Upper lobe of right lung (tissue), 1 donor: ENCODE data around the gene ASH1L. TPM values are rescaled to one million over a fixed set of nuclear protein-coding genes. Genes with fewer than 3 reads are reported as not detected.

Experiments
- ATAC-seq: fragments of 200-7000 bp; cut with Tn5 transposase; one replicate; pipeline ENCODE4 v1.9.1; 2020; ENCODE audit warnings: mild to moderate bottlenecking, moderate library complexity
- DNase-seq: peaks from one replicate; pipeline ENCODE4 v3.0.0-alpha.2; 2020
- H3K27ac ChIP-seq: fragments of 200-600 bp; one replicate; pipeline ENCODE4 v1.8.0; 2022
- H3K27me3 ChIP-seq: fragments of 200-600 bp; one replicate; pipeline ENCODE4 v1.8.0; 2022; ENCODE audit warnings: mild to moderate bottlenecking
- H3K36me3 ChIP-seq: fragments of 200-600 bp; one replicate; pipeline ENCODE4 v1.8.0; 2022
- H3K4me1 ChIP-seq: fragments of 200-600 bp; one replicate; pipeline ENCODE4 v1.8.0; 2022
- H3K4me3 ChIP-seq: fragments of 200-600 bp; one replicate; pipeline ENCODE4 v1.8.0; 2022; ENCODE audit warnings: mild to moderate bottlenecking
- H3K9me3 ChIP-seq: fragments of 200-600 bp; one replicate; pipeline ENCODE4 v1.8.0; 2022
- CTCF ChIP-seq: fragments of 200-600 bp; IDR thresholded peaks from one replicate; pipeline ENCODE4 v1.8.0; 2022; ENCODE audit warnings: antibody characterized with exemption
- intact Hi-C: fragments of 100-400 bp; cut with DNase I; formaldehyde crosslinking; loops from one replicate; pipeline ENCODE4 v1.11.0; 2022
- total RNA-seq: library from RNA; stranded (reverse); fragmentation: NEBNext Ultra II Directional; extraction: Animal tissue kit (Norgen Biotek cat#: 25700); gene quantifications from one replicate; pipeline ENCODE4 v1.2.1, GENCODE V29; 2021
- donor health status: DM: no; HTN: yes; CAD: no; lungs with severe emphysema.

The ASH1L gene
- total RNA-seq, 1 donor from 2014 or later, result 56.6 TPM

DNA sequence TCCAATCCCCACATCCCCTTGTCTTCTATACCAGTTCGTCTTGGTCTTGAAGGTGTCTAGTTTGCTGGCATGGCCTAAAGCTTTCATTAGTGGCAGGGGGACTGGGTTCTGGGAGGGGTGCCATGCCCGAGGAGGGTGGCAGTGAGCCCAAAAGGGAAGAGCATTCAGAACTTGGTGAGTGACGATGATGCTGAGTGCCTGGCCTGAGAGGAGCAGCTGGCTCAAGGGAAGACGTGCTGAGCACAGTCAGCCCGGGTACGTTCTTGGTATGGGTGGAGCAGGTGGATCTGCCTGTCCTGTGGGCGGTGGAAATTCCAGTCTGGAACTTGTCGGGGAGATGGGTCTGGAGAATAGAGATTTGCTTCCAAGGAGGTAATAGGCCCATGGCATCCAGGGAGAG is 249.3 kb downstream of the ASH1L start:
- no peak overlapping the region for H3K27ac ChIP-seq
- no peak for TF ChIP-seq CTCF
- H3K27me3 ChIP-seq, result no peaks in the 10 kb centered on the region
- H3K4me3 ChIP-seq, result no peak overlapping the region
- no peak for DNase-seq
- no peak for ATAC-seq
- intact Hi-C loops, result no loop called here
- no peaks in the 10 kb centered on the region for H3K9me3 ChIP-seq
- peaks cover 58% of the 10 kb centered on the region for H3K36me3 ChIP-seq
- H3K4me1 ChIP-seq, result peaks cover 19% of the 10 kb centered on the region

DNA sequence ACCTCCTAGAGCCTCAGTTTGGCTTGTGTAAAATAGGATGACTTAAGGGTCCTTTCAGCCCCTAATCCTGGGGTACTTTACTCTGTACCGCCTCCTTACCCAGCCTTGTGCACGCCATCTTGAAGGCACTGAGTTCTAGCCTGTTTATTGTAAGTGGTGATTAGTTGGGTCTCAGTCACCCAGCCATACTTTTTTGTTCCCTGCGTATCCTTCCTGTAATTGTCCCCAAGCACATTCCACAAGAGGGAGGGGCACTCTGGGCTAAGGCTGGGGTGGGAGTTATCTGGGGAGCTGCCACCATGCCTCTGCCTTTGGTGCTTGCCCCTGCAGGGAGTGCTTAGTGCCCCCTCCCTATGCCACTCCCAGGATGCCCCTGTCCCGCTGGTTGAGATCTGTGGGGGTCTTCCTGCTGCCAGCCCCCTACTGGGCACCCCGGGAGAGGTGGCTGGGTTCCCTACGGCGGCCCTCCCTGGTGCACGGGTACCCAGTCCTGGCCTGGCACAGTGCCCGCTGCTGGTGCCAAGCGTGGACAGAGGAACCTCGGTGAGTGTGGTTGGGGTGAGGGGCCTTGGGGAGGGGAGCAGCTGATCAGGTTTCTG is 253.1 kb downstream of the ASH1L start:
- H3K9me3 ChIP-seq, result no peaks in the 10 kb centered on the region
- DNase-seq (peak; percentile 80), ATAC-seq (peak; percentile 13)
- intact Hi-C loops, result no loop called here
- TF ChIP-seq CTCF, result no peak
- H3K27me3 ChIP-seq, result no peaks in the 10 kb centered on the region
- peaks cover 26% of the 10 kb centered on the region for H3K36me3 ChIP-seq
- peak overlapping the region; percentile 96 for H3K4me3 ChIP-seq
- H3K27ac ChIP-seq, result peak overlapping the region; percentile 90
- peaks cover 19% of the 10 kb centered on the region for H3K4me1 ChIP-seq

DNA sequence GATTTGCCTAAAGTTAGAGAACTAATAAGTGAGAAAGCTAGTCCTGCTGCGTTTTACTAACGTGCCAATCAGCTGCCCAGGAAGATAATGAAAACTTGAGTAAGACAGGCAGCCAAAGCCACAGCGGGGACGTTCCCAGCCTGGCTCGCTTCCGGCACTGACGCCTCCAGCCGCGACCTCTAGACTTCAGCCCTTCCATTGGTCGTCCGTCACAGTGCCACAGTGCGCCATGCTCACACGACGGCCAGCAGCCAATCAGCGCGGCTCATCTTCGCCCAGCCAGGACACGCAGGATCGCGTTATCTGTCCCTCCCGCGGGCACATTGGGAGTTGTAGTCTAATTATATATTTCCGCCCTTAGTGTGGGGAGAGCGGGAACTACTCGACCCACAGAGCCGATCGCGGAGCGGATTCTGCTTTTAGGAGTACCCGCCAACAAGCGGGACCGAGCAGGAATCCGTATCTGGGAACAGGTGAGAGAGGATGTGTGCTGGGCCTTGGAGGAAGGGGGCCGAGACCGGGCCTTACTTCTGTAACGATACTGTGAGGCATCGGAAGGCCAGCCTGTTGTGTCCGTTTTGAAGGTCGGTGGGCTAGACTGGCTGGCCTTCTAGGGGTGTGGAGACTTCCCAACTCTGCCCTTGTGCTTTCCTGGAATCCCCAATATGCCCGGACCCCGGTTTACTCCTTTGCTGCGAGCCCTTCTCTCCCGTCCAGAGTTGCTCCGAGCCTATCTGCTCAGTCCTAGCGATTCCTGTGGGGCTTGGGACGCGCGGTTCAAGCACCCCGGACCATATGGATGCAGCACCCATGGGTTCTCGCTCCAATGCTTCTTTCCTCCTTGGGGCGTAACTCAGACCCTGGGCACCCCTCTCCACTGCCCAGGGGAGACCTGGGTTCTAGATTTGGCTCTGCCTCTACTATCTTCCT is 253.8 kb downstream of the ASH1L start, which contains the start of gene FDPS:
Gene FDPS, plus strand, starts transcription at position 374 of the 930 bp plus-strand sequence. CDS start 924 bp downstream, outside the sequence.
- intact Hi-C loops, result no loop called here
- ATAC-seq, result peak; percentile 99

DNA sequence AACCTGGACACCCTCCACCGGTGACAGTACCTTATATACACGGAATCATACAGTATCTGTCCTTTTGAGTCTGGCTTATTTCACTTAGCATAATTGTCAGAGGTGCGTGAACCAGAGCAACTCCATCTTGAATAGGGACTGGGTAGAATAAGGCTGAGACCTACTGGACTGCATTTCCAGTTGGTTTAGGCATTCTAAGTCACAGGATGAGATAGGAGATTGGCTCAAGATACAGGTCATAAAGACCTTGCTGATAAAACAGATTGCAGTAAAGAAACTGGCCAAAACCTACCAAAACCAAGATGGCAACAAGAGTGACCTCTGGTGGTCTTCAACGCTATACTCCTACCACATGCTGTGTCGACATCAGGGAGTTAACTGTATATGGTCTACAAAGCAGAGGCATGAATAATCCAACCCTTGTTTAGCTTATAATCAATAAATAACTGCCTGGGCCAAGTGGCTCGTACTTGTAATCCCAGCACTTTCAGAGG is 255.3 kb downstream of the ASH1L start:
- ATAC-seq (no peak), DNase-seq (no peak)
- H3K36me3 ChIP-seq, result peaks cover 6% of the 10 kb centered on the region
- H3K4me3 ChIP-seq, result no peak overlapping the region
- intact Hi-C loops, result no loop called here
- TF ChIP-seq CTCF, result peak; percentile 32
- H3K27ac ChIP-seq, result no peak overlapping the region
- H3K9me3 ChIP-seq, result no peaks in the 10 kb centered on the region
- H3K4me1 ChIP-seq, result peaks cover 19% of the 10 kb centered on the region
- H3K27me3 ChIP-seq, result no peaks in the 10 kb centered on the region

More for the DNA sequence above, 253.8 kb downstream of the ASH1L start, which contains the start of gene FDPS:
- Histone ChIP-seq H3K9me3 (no peaks in the 10 kb centered on the region), H3K27me3 (no peaks in the 10 kb centered on the region), H3K4me3 (peak within 1 kb of the TSS; percentile 96), H3K27ac (peak within 1 kb of the TSS; percentile 90), H3K36me3 (peaks cover 18% of the 10 kb centered on the region), H3K4me1 (peaks cover 19% of the 10 kb centered on the region)
- TF ChIP-seq CTCF, result no peak
- peak; percentile 99 for DNase-seq

- Histone ChIP-seq H3K27ac (no peak overlapping the region), H3K27me3 (no peaks in the 10 kb centered on the region), H3K4me1 (peaks cover 16% of the 10 kb centered on the region), H3K9me3 (no peaks in the 10 kb centered on the region), H3K4me3 (no peak overlapping the region), H3K36me3 (no peaks in the 10 kb centered on the region)
- intact Hi-C loops, result no loop called here
- no peak for TF ChIP-seq CTCF
- DNase-seq (no peak), ATAC-seq (no peak)
Observed at GRCh38 chr1:155305881-155306391, 256.7 kb downstream of the ASH1L start.
